Measurements from ENCODE around the gene MAP4K5. TPM values are rescaled to one million over a fixed set of nuclear protein-coding genes. Genes with fewer than 3 reads are reported as not detected.
A peak's percentile ranks its signal among the peaks of the same experiment; 100 is the strongest.

Gene MAP4K5
- total RNA-seq (10 to 100 TPM; 46.4 to 47.9 TPM), polyA plus RNA-seq (ENCODE audit: insufficient read length in 6 of 6) (10 to 100 TPM; 59.1 to 71.8 (median 64.9) TPM)
- long read RNA-seq, donor 1, partial matches to known transcripts = 0 of 5 reads
- long read RNA-seq, donor 1, other reads (novel, unspliced or antisense) = 0 of 5 reads
- long read RNA-seq, donor 2, partial matches to known transcripts = 6 of 15 reads
- long read RNA-seq, donor 2, other reads (novel, unspliced or antisense) = 8 of 15 reads
- long read RNA-seq, donor 3 = 0 reads
- long read RNA-seq, donor 4, partial matches to known transcripts = 3 of 10 reads
- long read RNA-seq, donor 4, other reads (novel, unspliced or antisense) = 7 of 10 reads
- long read RNA-seq, donor 5, partial matches to known transcripts = 5 of 5 reads
- long read RNA-seq, donor 5, other reads (novel, unspliced or antisense) = 0 of 5 reads
- long read RNA-seq, donor 6 = 0 reads
- long read RNA-seq, donor 7 = 0 reads
- long read RNA-seq, donor 8, partial matches to known transcripts = 0 of 10 reads
- long read RNA-seq, donor 8, other reads (novel, unspliced or antisense) = 9 of 10 reads
- long read RNA-seq, donor 9 = 0 reads
- long read RNA-seq, donor 10, partial matches to known transcripts = 4 of 9 reads
- long read RNA-seq, donor 10, other reads (novel, unspliced or antisense) = 5 of 9 reads
- long read RNA-seq, donor 11, partial matches to known transcripts = 169 of 203 reads
- long read RNA-seq, donor 11, other reads (novel, unspliced or antisense) = 33 of 203 reads
- long read RNA-seq, donor 12 = 0 reads

DNA sequence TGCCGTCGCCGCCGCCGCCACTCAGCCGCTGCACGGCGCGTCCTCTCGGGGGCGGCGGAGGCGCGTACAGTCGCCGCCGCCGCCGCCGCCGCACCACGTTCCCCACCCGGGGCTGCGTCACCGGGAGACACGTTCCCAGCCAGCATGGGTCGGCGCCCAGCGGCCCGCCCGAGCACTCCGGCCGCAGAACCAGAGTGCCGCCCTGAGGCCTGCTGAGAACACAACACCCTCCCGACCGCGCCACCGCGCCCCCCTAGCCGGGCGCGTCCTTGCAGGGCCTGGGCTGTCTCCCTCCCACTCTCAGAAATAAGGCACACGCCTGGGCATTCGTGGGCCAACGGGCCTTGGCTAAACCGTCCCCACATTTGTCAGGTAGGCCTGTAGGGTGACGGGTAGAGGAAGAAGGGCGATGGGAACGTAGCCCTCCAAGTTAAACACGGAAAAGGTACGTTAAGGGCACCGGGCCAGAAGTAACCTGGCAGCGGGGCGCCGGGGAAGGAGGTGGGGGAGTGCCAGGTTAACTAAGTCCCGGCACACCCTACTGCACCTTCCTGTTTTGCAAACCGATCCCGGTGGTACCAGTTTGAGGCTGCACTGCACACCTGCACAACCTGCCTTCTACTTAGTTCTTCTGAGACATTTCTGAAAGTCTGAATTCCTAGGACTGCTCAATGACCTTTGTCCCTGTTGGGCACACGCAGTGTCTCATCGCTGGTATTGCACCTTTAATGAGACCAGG, at the start of gene MAP4K5:
TSS of gene MAP4K5 (minus strand) at position 68 of the 739 bp plus-strand sequence. CDS start 520 bp downstream, outside the sequence.
- intact Hi-C loops (cut with DNase I) = loop anchor here (5.0 to 10.0 kb wide), 2 partner anchors 210 to 218 kb away; partner anchors contain the start of genes DMAC2L (in 1 of the 2) and L2HGDH (in 1 of the 2)
- H3K4me1 ChIP-seq = peaks cover 9 to 58% of the 10 kb centered on the region in 2 donors
- peak within 1 kb of the TSS; percentile 96 to 98 for H3K27ac ChIP-seq
- H3K27me3 ChIP-seq = no peaks in the 10 kb centered on the region
- TF ChIP-seq, protein P1, sequence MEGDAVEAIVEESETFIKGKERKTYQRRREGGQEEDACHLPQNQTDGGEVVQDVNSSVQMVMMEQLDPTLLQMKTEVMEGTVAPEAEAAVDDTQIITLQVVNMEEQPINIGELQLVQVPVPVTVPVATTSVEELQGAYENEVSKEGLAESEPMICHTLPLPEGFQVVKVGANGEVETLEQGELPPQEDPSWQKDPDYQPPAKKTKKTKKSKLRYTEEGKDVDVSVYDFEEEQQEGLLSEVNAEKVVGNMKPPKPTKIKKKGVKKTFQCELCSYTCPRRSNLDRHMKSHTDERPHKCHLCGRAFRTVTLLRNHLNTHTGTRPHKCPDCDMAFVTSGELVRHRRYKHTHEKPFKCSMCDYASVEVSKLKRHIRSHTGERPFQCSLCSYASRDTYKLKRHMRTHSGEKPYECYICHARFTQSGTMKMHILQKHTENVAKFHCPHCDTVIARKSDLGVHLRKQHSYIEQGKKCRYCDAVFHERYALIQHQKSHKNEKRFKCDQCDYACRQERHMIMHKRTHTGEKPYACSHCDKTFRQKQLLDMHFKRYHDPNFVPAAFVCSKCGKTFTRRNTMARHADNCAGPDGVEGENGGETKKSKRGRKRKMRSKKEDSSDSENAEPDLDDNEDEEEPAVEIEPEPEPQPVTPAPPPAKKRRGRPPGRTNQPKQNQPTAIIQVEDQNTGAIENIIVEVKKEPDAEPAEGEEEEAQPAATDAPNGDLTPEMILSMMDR (IDR thresholded peaks at IDR 0.05) = peak; percentile 88 to 89
- peak; percentile 84 to 97 (median 94) for DNase-seq
- peak within 1 kb of the TSS; percentile 87 to 91 for H3K4me3 ChIP-seq
- ATAC-seq = peak; percentile 98
- H3K36me3 ChIP-seq = no peaks in the 10 kb centered on the region
- H3K9me3 ChIP-seq = no peaks in the 10 kb centered on the region

DNA sequence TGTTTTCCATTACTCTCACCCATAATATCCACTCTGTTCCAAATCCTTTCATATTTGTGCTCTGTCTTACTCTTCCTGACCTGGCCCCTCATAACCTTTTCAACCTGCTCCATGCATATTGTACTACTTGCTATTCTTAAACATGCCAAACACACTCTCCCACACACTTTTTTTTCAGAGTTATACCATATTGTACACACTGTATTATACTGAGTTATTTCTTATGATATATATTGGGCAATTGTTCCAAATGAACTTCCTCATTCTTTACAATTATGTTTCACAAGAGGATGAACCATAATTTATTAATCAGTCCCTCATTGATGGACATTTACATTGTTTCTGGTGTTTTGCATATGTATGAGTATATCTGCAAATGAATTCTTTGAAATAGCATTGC, 46.1 kb upstream of the MAP4K5 start:
- Histone ChIP-seq H3K4me1 (no peaks in the 10 kb centered on the region), H3K27ac (no peak overlapping the region), H3K36me3 (no peaks in the 10 kb centered on the region), H3K27me3 (no peaks in the 10 kb centered on the region), H3K4me3 (no peak overlapping the region), H3K9me3 (no peaks in the 10 kb centered on the region)
- intact Hi-C loops (cut with DNase I) = no loop called here
- ATAC-seq (no peak), DNase-seq (no peak)
- TF ChIP-seq, protein P1 (IDR thresholded peaks at IDR 0.05) = no peak

DNA sequence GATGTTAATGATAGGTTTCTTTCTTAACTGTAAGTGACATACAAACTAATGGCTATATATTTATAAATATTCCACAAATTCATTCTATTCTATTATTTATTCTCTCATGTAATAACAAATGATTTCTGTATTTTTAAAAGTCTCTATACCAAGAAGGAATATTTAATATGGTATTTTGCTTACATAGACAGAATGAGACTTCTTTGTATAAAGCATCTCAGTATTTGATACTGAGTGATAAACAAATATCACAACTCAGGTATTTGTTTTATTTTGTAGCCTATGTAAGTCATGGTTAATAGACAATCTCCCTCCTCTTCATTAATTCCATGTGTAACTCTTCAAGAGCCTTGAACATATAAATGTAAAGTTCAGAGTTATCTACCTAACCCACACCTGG, 45.6 kb upstream of the MAP4K5 start:
- TF ChIP-seq, protein P1 (IDR thresholded peaks at IDR 0.05) = no peak
- H3K4me3 ChIP-seq = no peak overlapping the region
- H3K36me3 ChIP-seq = no peaks in the 10 kb centered on the region
- no peaks in the 10 kb centered on the region for H3K4me1 ChIP-seq
- intact Hi-C loops (cut with DNase I) = no loop called here
- DNase-seq (no peak), ATAC-seq (no peak)
- no peaks in the 10 kb centered on the region for H3K9me3 ChIP-seq
- no peaks in the 10 kb centered on the region for H3K27me3 ChIP-seq
- H3K27ac ChIP-seq = no peak overlapping the region

DNA sequence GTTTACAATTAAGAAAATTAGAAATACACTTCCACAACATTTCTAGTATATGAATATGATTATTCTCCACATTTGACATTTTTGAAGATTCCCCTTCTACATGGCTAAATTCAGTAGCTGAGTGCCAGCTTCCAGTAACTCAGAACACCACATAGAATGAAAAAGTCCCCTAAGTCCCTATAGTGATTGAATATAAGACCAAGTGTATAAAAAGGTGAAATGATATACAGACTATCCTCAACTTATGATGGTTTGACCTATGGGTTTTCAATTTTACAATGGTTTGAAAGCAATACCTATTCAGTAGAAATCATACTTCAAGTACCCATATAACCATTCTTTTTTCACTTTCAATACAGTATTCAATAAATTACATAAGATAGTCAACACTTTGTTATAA, 43.4 kb upstream of the MAP4K5 start:
- Histone ChIP-seq H3K9me3 (peaks cover 0 to 8% of the 10 kb centered on the region in 2 donors), H3K4me3 (no peak overlapping the region), H3K36me3 (no peaks in the 10 kb centered on the region), H3K27me3 (no peaks in the 10 kb centered on the region), H3K27ac (no peak overlapping the region), H3K4me1 (no peaks in the 10 kb centered on the region)
- intact Hi-C loops (cut with DNase I) = no loop called here
- no peak for DNase-seq
- TF ChIP-seq, protein P1 (IDR thresholded peaks at IDR 0.05) = no peak
- no peak for ATAC-seq

Measured in left lung (tissue), 14 donors.